Fibroblast of peridontal ligament (primary cell): ENCODE results near the gene TMEM144.

Source experiments
- DNase-seq: peaks from one replicate; pipeline ENCODE4 v3.0.0-alpha.2; 2010; ENCODE audit errors: extremely low read depth

TMEM144 gene

DNA sequence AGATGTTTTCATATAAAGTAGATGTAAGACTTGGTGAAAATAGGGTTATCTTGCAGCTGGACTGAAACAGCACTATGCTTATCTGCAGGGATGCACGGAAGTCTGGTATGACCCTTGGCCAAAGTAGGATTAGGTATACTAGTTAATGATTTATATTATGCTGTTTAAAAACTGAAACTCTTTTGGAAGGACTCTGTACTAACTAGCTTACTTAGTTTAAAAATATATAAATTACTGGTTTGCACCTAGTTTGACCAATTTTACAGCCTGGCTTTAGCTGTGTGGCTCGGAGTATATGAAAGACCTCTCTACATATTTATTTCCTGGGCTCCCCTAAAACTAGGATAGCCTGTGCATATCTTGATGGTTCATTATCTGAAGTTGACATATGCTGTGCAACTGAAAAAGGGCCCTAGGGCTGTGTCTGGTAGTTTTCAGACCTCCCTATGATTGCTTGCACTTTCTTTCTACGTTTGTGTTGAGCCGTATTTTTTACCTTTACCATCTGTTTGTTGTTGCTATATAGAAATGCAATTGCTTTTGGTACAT lies 89.2 kb downstream of the TMEM144 start:
- no peak for DNase-seq

DNA sequence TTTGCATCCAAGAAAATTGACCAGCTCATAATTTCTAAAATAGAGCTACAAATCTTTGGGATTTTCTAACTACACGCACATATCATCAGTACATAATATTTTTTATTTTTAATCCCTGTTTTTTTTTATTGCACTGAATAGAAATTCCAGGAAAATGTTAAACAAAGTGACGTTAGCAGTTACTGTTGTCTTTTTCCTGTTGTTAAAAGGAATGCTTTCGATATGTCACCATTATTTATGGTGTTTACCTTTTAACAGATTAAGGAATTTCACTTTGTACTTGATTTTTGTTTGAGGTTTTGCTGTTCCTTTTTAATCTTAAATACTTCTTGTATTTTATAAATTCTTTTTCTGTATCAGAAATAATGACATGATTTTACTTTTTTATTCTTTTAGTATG lies 89.7 kb downstream of the TMEM144 start:
- no peak for DNase-seq

DNA sequence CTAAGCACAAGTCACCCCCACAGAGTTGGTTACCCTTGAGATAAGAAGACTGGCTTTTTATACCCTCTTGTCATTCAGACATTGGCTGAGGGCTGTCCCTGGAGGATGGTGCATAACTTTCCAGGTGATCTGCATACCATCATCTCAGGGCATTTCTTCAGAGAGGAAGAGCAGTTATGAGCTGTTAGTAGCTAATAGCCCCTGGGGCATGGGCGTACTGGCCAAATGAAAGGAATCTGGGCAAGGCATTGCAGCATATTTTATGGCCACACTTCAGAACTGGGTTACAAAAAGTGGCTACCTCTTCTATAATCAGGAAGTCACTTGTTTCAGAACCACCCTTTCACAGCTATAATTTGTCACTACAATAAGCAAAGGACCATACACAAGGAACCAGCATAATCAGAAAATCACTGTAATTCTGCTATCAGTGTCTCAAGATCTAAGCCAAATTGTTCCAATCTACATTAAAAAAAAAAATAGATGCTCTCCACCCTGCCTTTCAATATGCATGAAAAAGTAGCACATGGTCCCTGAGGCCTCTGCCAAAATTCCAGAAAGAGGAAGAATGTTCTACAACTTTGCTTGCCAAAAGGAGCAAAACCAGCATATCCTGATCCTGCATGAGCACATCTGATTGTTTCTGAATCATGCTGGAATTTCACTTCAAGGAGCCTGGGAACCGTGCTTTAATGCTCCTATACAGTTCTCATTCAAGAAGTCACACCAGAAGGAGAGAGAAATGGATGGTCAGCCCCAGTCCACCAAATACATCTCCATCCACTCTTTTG lies 92.0 kb downstream of the TMEM144 start:
- peak; percentile 88 for DNase-seq

DNA sequence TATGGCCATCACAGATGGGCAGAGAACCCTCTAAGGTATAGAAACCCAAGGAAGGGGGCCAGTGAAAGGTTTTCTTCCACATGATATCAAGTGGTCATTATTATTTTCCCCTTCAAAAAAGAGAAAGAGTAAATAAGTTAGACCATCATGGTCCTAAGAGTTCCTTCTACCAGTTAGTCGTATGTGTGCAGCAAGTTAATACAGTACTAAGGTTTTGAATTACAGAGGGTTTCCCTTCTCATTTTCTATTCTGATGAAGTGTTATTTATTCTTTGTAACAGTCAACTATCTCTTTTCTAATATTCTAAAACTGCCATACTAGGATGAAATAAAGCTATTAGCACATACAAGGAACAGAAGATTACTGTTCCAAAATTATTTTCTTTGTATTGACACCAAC lies 94.4 kb downstream of the TMEM144 start:
- no peak for DNase-seq
